GM12878 (cell line): ENCODE results near the gene USP12.

Experiments used
- BMI1 ChIP-seq: fragments of 450-650 bp; IDR thresholded peaks from 2 replicates; pipeline ENCODE4 v1.6.1; 2016; ENCODE audit warnings: mild to moderate bottlenecking, moderate library complexity, borderline replicate concordance
- CTCF ChIP-seq, 3 experiments: IDR thresholded peaks in 2 of 3; conservative IDR thresholded peaks in 1 of 3; 2 replicates each; pipeline ENCODE4 v1.5.1; 2011; ENCODE audit warnings: low read depth in 3 of 3, low read length in 3 of 3, mild to moderate bottlenecking in 3 of 3, control low read depth in 2 of 3, moderate library complexity in 2 of 3, inconsistent platforms in 1 of 3, mixed read lengths in 1 of 3; ENCODE audit not compliant: control insufficient read depth in 2 of 3, insufficient read depth in 1 of 3; ENCODE audit errors: extremely low read depth in 1 of 3
- EP300 ChIP-seq, 2 experiments: fragments of 150-350 bp in 1 of 2; IDR thresholded peaks; 2 replicates each; pipeline ENCODE4 v1.6.1; 2011 to 2012; ENCODE audit warnings: low read depth in 2 of 2, low read length in 2 of 2, borderline replicate concordance in 1 of 2, improper control_type of control experiment in 1 of 2, inconsistent platforms in 1 of 2; ENCODE audit not compliant: control insufficient read depth in 1 of 2
- EZH2 ChIP-seq: IDR thresholded peaks from 2 replicates; pipeline ENCODE4 v1.6.1; 2012; ENCODE audit warnings: low read depth, mild to moderate bottlenecking, control low read depth, inconsistent platforms, low read length, borderline replicate concordance; ENCODE audit not compliant: control insufficient read depth
- FOS ChIP-seq: IDR thresholded peaks from 3 replicates; pipeline ENCODE4 v1.6.1; 2011; ENCODE audit warnings: borderline replicate concordance; ENCODE audit not compliant: insufficient read length; ENCODE audit errors: extremely low read depth
- MAX ChIP-seq: IDR thresholded peaks from 2 replicates; pipeline ENCODE4 v1.6.1; 2012; ENCODE audit warnings: low read depth, low read length, improper control_type of control experiment
- NR2C2 ChIP-seq: IDR thresholded peaks from 2 replicates; pipeline ENCODE4 v1.6.1; 2011; ENCODE audit warnings: borderline replicate concordance, low read depth; ENCODE audit not compliant: control insufficient read depth, insufficient read length
- POLR2A ChIP-seq: IDR thresholded peaks from 2 replicates; pipeline ENCODE4 v1.6.1; 2011; ENCODE audit warnings: low read depth, mild to moderate bottlenecking, low read length
- POLR2AphosphoS5 ChIP-seq: IDR thresholded peaks from 2 replicates; pipeline ENCODE4 v1.6.1; 2011; ENCODE audit warnings: mild to moderate bottlenecking, low read length, inconsistent platforms
- REST ChIP-seq: IDR thresholded peaks from 2 replicates; pipeline ENCODE4 v1.6.1; 2012; ENCODE audit warnings: mild to moderate bottlenecking, low read depth, low read length
- RFX5 ChIP-seq: IDR thresholded peaks from 2 replicates; pipeline ENCODE4 v1.6.1; 2011; ENCODE audit warnings: low read depth, low read length, improper control_type of control experiment
- SRF ChIP-seq, 2 experiments: IDR thresholded peaks; 2 replicates each; pipeline ENCODE4 v1.6.1; 2011; ENCODE audit warnings: low read depth in 2 of 2, low read length in 2 of 2, mild to moderate bottlenecking in 1 of 2, moderate library complexity in 1 of 2
- STAT1 ChIP-seq: fragments of 450-650 bp; conservative IDR thresholded peaks from 2 replicates; pipeline ENCODE4 v1.6.1; 2014; ENCODE audit warnings: antibody characterized with exemption, mild to moderate bottlenecking
- TCF12 ChIP-seq: IDR thresholded peaks from 2 replicates; pipeline ENCODE4 v1.6.1; 2011; ENCODE audit warnings: low read depth, mild to moderate bottlenecking, low read length

DNA sequence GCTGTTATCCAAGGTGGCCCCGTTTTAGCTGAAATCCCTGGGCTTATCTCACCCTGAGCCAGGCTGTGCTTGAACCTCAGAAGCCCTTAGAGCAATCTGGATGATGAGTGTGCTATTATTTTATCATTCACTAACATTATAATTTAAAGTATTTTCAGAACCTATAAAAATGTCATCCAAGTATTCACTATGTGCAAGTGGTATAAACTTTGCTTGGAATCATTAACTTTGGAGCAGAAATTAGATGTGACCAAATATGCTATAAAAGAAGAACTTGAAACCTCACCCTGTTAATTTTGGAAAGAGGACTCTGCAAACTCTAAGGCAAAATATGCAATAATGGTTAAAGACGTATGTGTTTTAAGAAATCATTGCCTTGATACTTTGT lies 147.5 kb downstream of the USP12 start:
- TF ChIP-seq NR2C2 (no peak), SRF (IDR thresholded peaks at IDR 0.05; ENCODE audit: low read depth in 2 of 2, low read length in 2 of 2) (no peak), CTCF (IDR thresholded peaks at IDR 0.05 in 2 of 3, conservative IDR thresholded peaks at IDR 0.05 in 1 of 3; ENCODE audit: control insufficient read depth in 2 of 3, extremely low read depth in 1 of 3, insufficient read depth in 1 of 3, low read depth in 3 of 3, low read length in 3 of 3) (no peak), EZH2 (no peak), EP300 (IDR thresholded peaks at IDR 0.05; ENCODE audit: borderline replicate concordance in 1 of 2, control insufficient read depth in 1 of 2, low read depth in 2 of 2, low read length in 2 of 2) (no peak), MAX (no peak), POLR2AphosphoS5 (no peak), STAT1 (no peak), FOS (no peak), POLR2A (no peak), REST (no peak), BMI1 (no peak), RFX5 (no peak), TCF12 (no peak)
